ENCODE measurements around the gene RERE.

DNA sequence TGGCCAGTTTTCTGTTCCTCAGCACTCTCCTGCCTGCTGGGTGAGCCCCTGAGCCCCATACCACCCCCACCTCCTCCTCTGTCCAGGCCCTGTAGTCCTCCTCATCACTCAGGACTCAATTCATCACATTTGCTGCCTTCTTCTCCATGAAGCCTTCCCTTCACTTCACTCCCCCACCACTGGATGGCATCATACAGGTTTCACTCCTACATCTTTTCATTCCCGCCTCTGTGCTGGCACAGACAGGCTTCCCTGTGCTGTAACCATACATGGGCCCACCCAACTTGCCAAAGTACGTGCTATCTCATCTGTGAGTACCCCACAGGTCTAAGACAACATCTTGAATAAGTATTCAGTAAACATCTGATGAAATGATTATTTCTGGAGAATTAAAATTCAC lies 442.6 kb downstream of the RERE start:
- TF ChIP-seq, protein P1, sequence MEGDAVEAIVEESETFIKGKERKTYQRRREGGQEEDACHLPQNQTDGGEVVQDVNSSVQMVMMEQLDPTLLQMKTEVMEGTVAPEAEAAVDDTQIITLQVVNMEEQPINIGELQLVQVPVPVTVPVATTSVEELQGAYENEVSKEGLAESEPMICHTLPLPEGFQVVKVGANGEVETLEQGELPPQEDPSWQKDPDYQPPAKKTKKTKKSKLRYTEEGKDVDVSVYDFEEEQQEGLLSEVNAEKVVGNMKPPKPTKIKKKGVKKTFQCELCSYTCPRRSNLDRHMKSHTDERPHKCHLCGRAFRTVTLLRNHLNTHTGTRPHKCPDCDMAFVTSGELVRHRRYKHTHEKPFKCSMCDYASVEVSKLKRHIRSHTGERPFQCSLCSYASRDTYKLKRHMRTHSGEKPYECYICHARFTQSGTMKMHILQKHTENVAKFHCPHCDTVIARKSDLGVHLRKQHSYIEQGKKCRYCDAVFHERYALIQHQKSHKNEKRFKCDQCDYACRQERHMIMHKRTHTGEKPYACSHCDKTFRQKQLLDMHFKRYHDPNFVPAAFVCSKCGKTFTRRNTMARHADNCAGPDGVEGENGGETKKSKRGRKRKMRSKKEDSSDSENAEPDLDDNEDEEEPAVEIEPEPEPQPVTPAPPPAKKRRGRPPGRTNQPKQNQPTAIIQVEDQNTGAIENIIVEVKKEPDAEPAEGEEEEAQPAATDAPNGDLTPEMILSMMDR (conservative IDR thresholded peaks at IDR 0.05 in 1 of 2, IDR thresholded peaks at IDR 0.05 in 1 of 2; ENCODE audit: extremely low read depth in 1 of 2, insufficient read depth in 1 of 2, low read depth in 1 of 2, low read length in 2 of 2) = peak; percentile 61 to 69
- no peak for TF ChIP-seq EZH2 (IDR thresholded peaks at IDR 0.05; ENCODE audit: borderline replicate concordance, low read length)
